Endothelial cell of umbilical vein (primary cell): ENCODE data around the gene UBE2B. TPM values are rescaled to one million over a fixed set of nuclear protein-coding genes. Genes with fewer than 3 reads are reported as not detected.

ENCODE experiments used
- BruUV-seq: library from RNA; stranded (reverse); fragments of 400-500 nt; replicated peaks from 2 replicates; lab custom pipeline; 2021; lab: Mats Ljungman, UMichigan
- CTCF ChIA-PET: fragments of 300-600, 350-600 bp; sonication (Branson Sonifier 250); formaldehyde crosslinking; loops from one replicate; lab custom pipeline; 2021; ENCODE audit warnings: antibody characterized with exemption, inconsistent platforms; lab: Charles Lee
- POLR2A ChIA-PET: fragments of 300-600, 350-600 bp; sonication (Branson Sonifier 250); formaldehyde crosslinking; loops from one replicate; lab custom pipeline; 2021; ENCODE audit warnings: antibody characterized with exemption, inconsistent platforms; lab: Charles Lee
- DNase-seq: peaks from one replicate; pipeline ENCODE4 v3.0.0-alpha.2; 2011; ENCODE audit warnings: low read depth, low spot score
- FAIRE-seq: peaks from 2 replicates; lab custom pipeline; 2011; peaks lifted over from hg19 to GRCh38; lab: Jason Lieb, UNC
- H2AFZ ChIP-seq: 2 replicates; pipeline ENCODE4 v1.6.0; 2012; ENCODE audit warnings: low read depth, low read length, control low read depth, inconsistent platforms
- H3K27ac ChIP-seq: 2 replicates; pipeline ENCODE4 v1.5.1; 2011; ENCODE audit warnings: low read depth, mild to moderate bottlenecking, control low read depth, low read length, moderate library complexity; ENCODE audit not compliant: insufficient read depth
- H3K27me3 ChIP-seq, 2 experiments: 2 replicates each; pipeline versions ENCODE4 v1.6.0 to v1.6.1; 2011; ENCODE audit warnings: low read length in 2 of 2, mixed read lengths in 1 of 2; ENCODE audit not compliant: control insufficient read depth in 2 of 2, insufficient read depth in 2 of 2
- H3K36me3 ChIP-seq, 2 experiments: 2 replicates in 1 of 2; 3 replicates in 1 of 2; pipeline ENCODE4 v1.5.1; 2011; ENCODE audit warnings: low read length in 2 of 2, mild to moderate bottlenecking in 1 of 2, moderate library complexity in 1 of 2; ENCODE audit not compliant: control insufficient read depth in 2 of 2, insufficient read depth in 2 of 2; ENCODE audit errors: extremely low read depth in 1 of 2
- H3K4me1 ChIP-seq: 3 replicates; pipeline ENCODE4 v1.5.1; 2011; ENCODE audit warnings: mild to moderate bottlenecking, low read length; ENCODE audit not compliant: control insufficient read depth, insufficient read depth; ENCODE audit errors: extremely low read depth
- H3K4me2 ChIP-seq: 2 replicates; pipeline ENCODE4 v1.6.1; 2011; ENCODE audit warnings: low read length, control low read depth, mixed read lengths; ENCODE audit not compliant: insufficient read depth
- H3K4me3 ChIP-seq, 3 experiments: fragments of 200-600 bp in 1 of 3; sonication (generic), shearing (Covaris generic) in 1 of 3; replicated peaks in 1 of 3; 2 replicates each; pipeline ENCODE4 v1.5.1; 2011 to 2016; ENCODE audit warnings: control low read depth in 3 of 3, low read length in 3 of 3, mild to moderate bottlenecking in 2 of 3, inconsistent platforms in 1 of 3, low read depth in 1 of 3, moderate library complexity in 1 of 3; ENCODE audit not compliant: insufficient read depth in 1 of 3
- H3K79me2 ChIP-seq: 2 replicates; pipeline ENCODE4 v1.6.0; 2012; ENCODE audit warnings: low read length, inconsistent platforms; ENCODE audit not compliant: control insufficient read depth, insufficient read depth
- H3K9ac ChIP-seq: replicated peaks from 2 replicates; pipeline ENCODE3; 2011; ENCODE audit warnings: low read length, control low read depth; ENCODE audit not compliant: insufficient read depth; ENCODE audit errors: extremely low read depth
- H3K9me1 ChIP-seq: replicated peaks from 3 replicates; pipeline ENCODE4 v1.6.0; 2011; ENCODE audit warnings: mild to moderate bottlenecking, low read length; ENCODE audit not compliant: control insufficient read depth, insufficient read depth; ENCODE audit errors: extremely low read depth
- H3K9me3 ChIP-seq: replicated peaks from 2 replicates; pipeline ENCODE4 v1.5.1; 2012; ENCODE audit warnings: low read length, inconsistent platforms; ENCODE audit not compliant: control insufficient read depth, insufficient read depth
- H4K20me1 ChIP-seq: replicated peaks from 2 replicates; pipeline ENCODE3; 2011; ENCODE audit warnings: mild to moderate bottlenecking, low read length; ENCODE audit not compliant: control insufficient read depth, insufficient read depth; ENCODE audit errors: extremely low read depth
- EZH2 ChIP-seq: IDR thresholded peaks from 2 replicates; pipeline ENCODE4 v1.6.1; 2012; ENCODE audit warnings: borderline replicate concordance, low read depth, mild to moderate bottlenecking, moderate library complexity, low read length, inconsistent platforms; ENCODE audit not compliant: severe bottlenecking
- FOS ChIP-seq: IDR thresholded peaks from 2 replicates; pipeline ENCODE4 v1.6.1; 2011; ENCODE audit warnings: mild to moderate bottlenecking, low read length, moderate library complexity, borderline replicate concordance; ENCODE audit not compliant: insufficient read depth
- GATA2 ChIP-seq: IDR thresholded peaks from 2 replicates; pipeline ENCODE4 v1.7.0; 2011; ENCODE audit warnings: low read depth, mild to moderate bottlenecking, moderate library complexity, mixed read lengths, low read length; ENCODE audit not compliant: insufficient read length, insufficient read depth
- JUN ChIP-seq: IDR thresholded peaks from 2 replicates; pipeline ENCODE4 v1.6.1; 2011; ENCODE audit warnings: borderline replicate concordance, low read depth; ENCODE audit not compliant: insufficient read length, insufficient read depth
- MYC ChIP-seq: IDR thresholded peaks from one replicate; pipeline ENCODE4 v1.6.1; 2011; ENCODE audit warnings: mild to moderate bottlenecking, low read depth, low read length
- POLR2A ChIP-seq: IDR thresholded peaks from 2 replicates; pipeline ENCODE4 v1.6.1; 2012; ENCODE audit warnings: low read depth, mild to moderate bottlenecking, control low read depth, low read length
- POLR2AphosphoS5 ChIP-seq: IDR thresholded peaks from 2 replicates; pipeline ENCODE4 v1.6.1; 2012; ENCODE audit warnings: low read depth, mild to moderate bottlenecking, control low read depth, low read length, moderate library complexity; ENCODE audit not compliant: insufficient read depth
- dilution Hi-C: fragments of 300-500 bp; cut with MboI; formaldehyde crosslinking; loops from one replicate; pipeline ENCODE4 v1.15.0; 2019; ENCODE audit warnings: low sequenced_read_pairs; ENCODE audit not compliant: extremely low pct_ligation_motif_present
- intact Hi-C: fragments of 100-400 bp; cut with micrococcal nuclease; formaldehyde crosslinking; loops from one replicate; pipeline ENCODE4 v1.10.0; 2022
- polyA plus RNA-seq, 4 experiments: library from polyadenylated mRNA; depleted of rRNA in 3 of 4; stranded (reverse) in 3 of 4; unstranded in 1 of 4; fragments of >200 nt; gene quantifications; 2 replicates each; pipeline versions ENCODE4 v1.2.1 to v1.2.3, GENCODE V29; 2011 to 2012; ENCODE audit warnings: missing spikeins in 1 of 4
- total RNA-seq: library from RNA; stranded (reverse); gene quantifications from 2 replicates; pipeline ENCODE4 v1.2.3, GENCODE V29; 2021
- TF ChIP-seq, protein P1 (sequence below): IDR thresholded peaks from 2 replicates; pipeline ENCODE4 v1.6.1; 2011; ENCODE audit not compliant: insufficient read depth, insufficient read length
- TF ChIP-seq, protein P2 (sequence below), 2 donors: IDR thresholded peaks; 1 replicate in 1 of 2; 2 replicates in 1 of 2; pipeline ENCODE4 v1.5.1; 2011; ENCODE audit warnings: low read length in 2 of 2, mild to moderate bottlenecking in 2 of 2, moderate library complexity in 2 of 2, control low read depth in 1 of 2, inconsistent platforms in 1 of 2, low read depth in 1 of 2; ENCODE audit not compliant: insufficient read depth in 1 of 2; ENCODE audit errors: extremely low read depth in 1 of 2

The UBE2B gene
- total and polyA plus RNA-seq, 2 donors (not counting 3 experiments of a cell fraction or from before 2014, with no cell fraction given), result 37.8 to 110 TPM

- H3K79me2 ChIP-seq, result no peaks in the 10 kb centered on the region
- no peak for TF ChIP-seq FOS
- no peak for TF ChIP-seq GATA2
- TF ChIP-seq POLR2AphosphoS5, result no peak
- TF ChIP-seq, protein P1, sequence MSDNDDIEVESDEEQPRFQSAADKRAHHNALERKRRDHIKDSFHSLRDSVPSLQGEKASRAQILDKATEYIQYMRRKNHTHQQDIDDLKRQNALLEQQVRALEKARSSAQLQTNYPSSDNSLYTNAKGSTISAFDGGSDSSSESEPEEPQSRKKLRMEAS, result no peak
- no peak for TF ChIP-seq EZH2
- dilution Hi-C loops (no loop called here), intact Hi-C loops (no loop called here)
- no peak overlapping the region for H3K4me2 ChIP-seq
- DNase-seq, result no peak
- peaks cover 3% of the 10 kb centered on the region for H3K4me1 ChIP-seq
- no peak overlapping the region for H2AFZ ChIP-seq
- H3K27me3 ChIP-seq, result peaks cover 0 to 3% of the 10 kb centered on the region in 2 experiments
- ChIA-PET POLR2A (interaction anchor here (0.7 kb wide), 1 partner anchor 34 kb away, joined by 3 read pairs; no protein-coding TSS in a partner anchor), CTCF (no interaction called here)
- H3K9me3 ChIP-seq, result no peaks in the 10 kb centered on the region
- no TSS peak for BruUV-seq
- no peaks in the 10 kb centered on the region for H4K20me1 ChIP-seq
- H3K4me3 ChIP-seq, result no peak overlapping the region
- no peaks in the 10 kb centered on the region for H3K36me3 ChIP-seq
- no peak overlapping the region for H3K9ac ChIP-seq
- H3K27ac ChIP-seq, result no peak overlapping the region
- no peak for FAIRE-seq
- no peaks in the 10 kb centered on the region for H3K9me1 ChIP-seq
Measured at GRCh38 chr5:134432174-134432573, 60.8 kb downstream of the UBE2B start.

GRCh38 chr5:134432677-134433359, 61.4 kb downstream of the UBE2B start:
- intact Hi-C loops (no loop called here), dilution Hi-C loops (no loop called here)
- Histone ChIP-seq H3K4me2 (no peak overlapping the region), H2AFZ (no peak overlapping the region), H3K4me1 (peaks cover 5% of the 10 kb centered on the region), H3K9me3 (no peaks in the 10 kb centered on the region), H3K27ac (no peak overlapping the region), H4K20me1 (no peaks in the 10 kb centered on the region), H3K9ac (no peak overlapping the region), H3K79me2 (no peaks in the 10 kb centered on the region), H3K36me3 (no peaks in the 10 kb centered on the region), H3K4me3 (no peak overlapping the region), H3K9me1 (no peaks in the 10 kb centered on the region), H3K27me3 (peaks cover 0 to 3% of the 10 kb centered on the region in 2 experiments)
- no peak for FAIRE-seq
- ChIA-PET POLR2A (no interaction called here), CTCF (no interaction called here)
- BruUV-seq, result no TSS peak
- no peak for DNase-seq
- TF ChIP-seq POLR2A (no peak), GATA2 (no peak), JUN (no peak), POLR2AphosphoS5 (no peak), MYC (no peak), FOS (no peak), EZH2 (no peak)
- TF ChIP-seq, protein P1, result no peak
- TF ChIP-seq, protein P2, sequence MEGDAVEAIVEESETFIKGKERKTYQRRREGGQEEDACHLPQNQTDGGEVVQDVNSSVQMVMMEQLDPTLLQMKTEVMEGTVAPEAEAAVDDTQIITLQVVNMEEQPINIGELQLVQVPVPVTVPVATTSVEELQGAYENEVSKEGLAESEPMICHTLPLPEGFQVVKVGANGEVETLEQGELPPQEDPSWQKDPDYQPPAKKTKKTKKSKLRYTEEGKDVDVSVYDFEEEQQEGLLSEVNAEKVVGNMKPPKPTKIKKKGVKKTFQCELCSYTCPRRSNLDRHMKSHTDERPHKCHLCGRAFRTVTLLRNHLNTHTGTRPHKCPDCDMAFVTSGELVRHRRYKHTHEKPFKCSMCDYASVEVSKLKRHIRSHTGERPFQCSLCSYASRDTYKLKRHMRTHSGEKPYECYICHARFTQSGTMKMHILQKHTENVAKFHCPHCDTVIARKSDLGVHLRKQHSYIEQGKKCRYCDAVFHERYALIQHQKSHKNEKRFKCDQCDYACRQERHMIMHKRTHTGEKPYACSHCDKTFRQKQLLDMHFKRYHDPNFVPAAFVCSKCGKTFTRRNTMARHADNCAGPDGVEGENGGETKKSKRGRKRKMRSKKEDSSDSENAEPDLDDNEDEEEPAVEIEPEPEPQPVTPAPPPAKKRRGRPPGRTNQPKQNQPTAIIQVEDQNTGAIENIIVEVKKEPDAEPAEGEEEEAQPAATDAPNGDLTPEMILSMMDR (IDR thresholded peaks at IDR 0.05; ENCODE audit: extremely low read depth in 1 of 2, insufficient read depth in 1 of 2, low read depth in 1 of 2, low read length in 2 of 2), result no peak
